GM18519 (cell line): ENCODE results near the gene NCAM1.
"Not testable (repeated sequence)": the region's sequence is repeated elsewhere in the genome, so short reads cannot be mapped to it uniquely, and the experiment has no call there.

Experiments
- ATAC-seq: cut with Tn5 transposase; IDR thresholded peaks from one replicate; pipeline ENCODE4 v1.9.1; 2021; ENCODE audit warnings: mild to moderate bottlenecking, moderate library complexity; ENCODE audit not compliant: unreplicated experiment, low FRiP score

Gene NCAM1

GRCh38 chr11:112961146-112961668 is at the start of gene NCAM1:
Gene NCAM1 (plus strand): TSS chr11:112961420.
- no peak for ATAC-seq

- no peak for ATAC-seq
Observed at GRCh38 chr11:112922606-112923005, 38.6 kb upstream of the NCAM1 start.

GRCh38 chr11:112924836-112925235 is 36.4 kb upstream of the NCAM1 start:
- not testable (repeated sequence) for ATAC-seq

- ATAC-seq = no peak
Observed at GRCh38 chr11:112925516-112926310, 35.5 kb upstream of the NCAM1 start.

- ATAC-seq = no peak
Observed at GRCh38 chr11:112928136-112928535, 33.1 kb upstream of the NCAM1 start.

GRCh38 chr11:112929432-112929831 is 31.8 kb upstream of the NCAM1 start:
- no peak for ATAC-seq

- no peak for ATAC-seq
Observed at GRCh38 chr11:112931703-112932102, 29.5 kb upstream of the NCAM1 start.

- no peak for ATAC-seq
Observed at GRCh38 chr11:112932593-112932992, 28.6 kb upstream of the NCAM1 start.

- ATAC-seq = no peak
Observed at GRCh38 chr11:112933970-112934369, 27.2 kb upstream of the NCAM1 start.

GRCh38 chr11:112941104-112941503 is 20.1 kb upstream of the NCAM1 start:
- no peak for ATAC-seq

- ATAC-seq = no peak
Observed at GRCh38 chr11:112942966-112943643, 18.1 kb upstream of the NCAM1 start.

- no peak for ATAC-seq
Observed at GRCh38 chr11:112946866-112947265, 14.4 kb upstream of the NCAM1 start.

- no peak for ATAC-seq
Observed at GRCh38 chr11:112949781-112950575, 11.2 kb upstream of the NCAM1 start.

- no peak for ATAC-seq
Observed at GRCh38 chr11:112958670-112959069, 2.5 kb upstream of the NCAM1 start.

GRCh38 chr11:112961751-112962578 is 745 bp downstream of the NCAM1 start:
- no peak for ATAC-seq

- ATAC-seq = no peak
Observed at GRCh38 chr11:112962579-112963367, 1.6 kb downstream of the NCAM1 start.

- ATAC-seq = no peak
Observed at GRCh38 chr11:112963368-112963955, 2.2 kb downstream of the NCAM1 start.

- no peak for ATAC-seq
Observed at GRCh38 chr11:112965656-112966055, 4.4 kb downstream of the NCAM1 start.

- ATAC-seq = no peak
Observed at GRCh38 chr11:112966561-112966960, 5.3 kb downstream of the NCAM1 start.
